Activated T-cell treated with anti-CD3 and anti-CD28 coated beads, Interleukin-2, amount 50 U/mL, for 72 hours (primary cell): Measurements from ENCODE around the gene LOXL3. TPM values are rescaled to one million over a fixed set of nuclear protein-coding genes. Genes with fewer than 3 reads are reported as not detected.
A peak's percentile ranks its signal among the peaks of the same experiment; 100 is the strongest.

ENCODE experiments used
- ATAC-seq, 2 donors: fragments of 150-1000 bp; cut with Tn5 transposase; replicated peaks in 1 of 2; 2 replicates each; pipeline ENCODE4 v1.10.0; 2021; ENCODE audit warnings: moderate library complexity in 2 of 2, mild to moderate bottlenecking in 1 of 2
- DNase-seq, 2 donors: peaks; one replicate each; pipeline ENCODE4 v3.0.0; 2021 to 2022; ENCODE audit warnings: mixed read lengths in 1 of 2
- H3K27ac Mint-ChIP-seq: one replicate; pipeline ENCODE4 v1.8.0; 2022; ENCODE audit warnings: mild to moderate bottlenecking, moderate library complexity, mixed read lengths
- H3K27me3 Mint-ChIP-seq: one replicate; pipeline ENCODE4 v1.8.0; 2022; ENCODE audit warnings: low read depth, mixed read lengths
- H3K36me3 Mint-ChIP-seq, 2 donors: one replicate each; pipeline ENCODE4 v1.8.0; 2022; ENCODE audit warnings: mixed read lengths in 2 of 2, mild to moderate bottlenecking in 1 of 2; ENCODE audit not compliant: insufficient read depth in 2 of 2
- H3K4me1 Mint-ChIP-seq: one replicate; pipeline ENCODE4 v1.8.0; 2022; ENCODE audit warnings: low read depth, mixed read lengths
- H3K4me3 Mint-ChIP-seq, 2 donors: one replicate each; pipeline ENCODE4 v1.8.0; 2022; ENCODE audit warnings: mild to moderate bottlenecking in 2 of 2, mixed read lengths in 2 of 2, moderate library complexity in 2 of 2
- H3K9me3 Mint-ChIP-seq, 2 donors: one replicate each; pipeline ENCODE4 v1.8.0; 2022; ENCODE audit warnings: mixed read lengths in 2 of 2
- total RNA-seq, 2 donors: library from RNA; stranded (reverse); gene quantifications; one replicate each; pipeline ENCODE4 v1.2.3, GENCODE V29; 2022

Gene LOXL3
- total RNA-seq, 2 donors from 2014 or later = 3.1 to 3.6 TPM

DNA sequence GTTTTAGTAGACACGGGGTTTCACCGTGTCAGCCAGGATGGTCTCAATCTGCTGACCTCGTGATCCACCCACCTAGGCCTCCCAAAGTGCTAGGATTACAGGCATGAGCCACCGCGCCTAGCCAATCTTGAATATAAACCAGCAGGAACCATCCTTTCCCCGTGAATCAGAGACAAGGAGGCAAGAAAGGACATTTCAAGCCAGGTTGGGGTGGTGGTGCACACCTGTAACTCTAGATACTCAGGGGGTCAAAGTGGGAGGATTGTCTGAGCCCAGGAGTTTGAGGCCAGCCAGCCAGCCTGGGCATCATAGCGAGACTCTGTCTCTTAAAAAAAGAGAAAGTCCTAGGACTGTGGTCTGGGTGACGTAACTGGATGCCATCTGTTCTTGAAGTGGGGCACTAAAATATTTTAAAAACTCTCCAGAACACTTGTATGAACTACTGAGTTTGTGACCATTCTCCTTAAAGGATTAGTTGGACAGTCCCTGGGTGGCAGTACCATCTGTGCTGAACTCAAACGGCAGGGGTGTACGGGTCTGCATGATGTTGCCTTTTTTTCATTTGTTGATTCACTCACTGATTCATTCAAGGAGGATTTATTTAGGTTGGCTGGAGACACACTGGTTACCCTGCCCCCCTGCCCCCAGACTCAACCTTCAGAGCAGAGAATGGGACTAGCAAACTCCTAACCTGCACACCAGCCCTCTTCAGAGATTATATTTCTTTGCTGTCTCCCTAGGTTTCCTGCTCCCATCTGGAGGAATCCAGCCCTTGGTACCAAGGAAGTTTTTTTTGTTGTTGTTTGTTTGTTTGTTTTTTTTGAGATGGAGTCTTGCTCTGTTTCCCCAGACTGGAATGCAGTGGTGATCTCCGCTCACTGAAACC is 42.4 kb downstream of the LOXL3 start:
- Mint-ChIP-seq H3K36me3 (peaks cover 3 to 6% of the 10 kb centered on the region in 2 donors), H3K9me3 (no peaks in the 10 kb centered on the region), H3K4me3 (peak overlapping the region in 1 of 2 donors; percentile 21), H3K4me1 (peaks cover 44% of the 10 kb centered on the region), H3K27me3 (peaks cover 47% of the 10 kb centered on the region), H3K27ac (no peak overlapping the region)
- no peak for DNase-seq
- ATAC-seq = no peak

GRCh38 chr2:74510272-74510671 is 43.5 kb downstream of the LOXL3 start:
- H3K4me1 Mint-ChIP-seq = peaks cover 46% of the 10 kb centered on the region
- DNase-seq = no peak
- ATAC-seq = no peak
- H3K27me3 Mint-ChIP-seq = peaks cover 41% of the 10 kb centered on the region
- no peaks in the 10 kb centered on the region for H3K9me3 Mint-ChIP-seq
- no peak overlapping the region for H3K27ac Mint-ChIP-seq
- peaks cover 3 to 9% of the 10 kb centered on the region in 2 donors for H3K36me3 Mint-ChIP-seq
- peak overlapping the region in 1 of 2 donors; percentile 52 for H3K4me3 Mint-ChIP-seq

- Mint-ChIP-seq H3K27me3 (peaks cover 42% of the 10 kb centered on the region), H3K27ac (peak overlapping the region; percentile 98), H3K9me3 (no peaks in the 10 kb centered on the region), H3K36me3 (peaks cover 6 to 15% of the 10 kb centered on the region in 2 donors), H3K4me3 (peak overlapping the region; percentile 90 to 92), H3K4me1 (peaks cover 64% of the 10 kb centered on the region)
- ATAC-seq (peak in 1 of 2 donors; percentile 16), DNase-seq (peak; percentile 32 to 34)
These were observed 45.7 kb downstream of the LOXL3 start for GRCh38 chr2:74507926-74508520.

GRCh38 chr2:74507145-74507925 is 46.4 kb downstream of the LOXL3 start, which contains the start of gene PCGF1:
TSS of gene PCGF1 (minus strand) at chr2:74507695. CDS start at chr2:74507668, 27 bp downstream.
- Mint-ChIP-seq H3K4me1 (peaks cover 64% of the 10 kb centered on the region), H3K27me3 (peaks cover 41% of the 10 kb centered on the region), H3K27ac (peak within 1 kb of the TSS; percentile 98), H3K36me3 (peaks cover 6 to 15% of the 10 kb centered on the region in 2 donors), H3K9me3 (no peaks in the 10 kb centered on the region), H3K4me3 (peak within 1 kb of the TSS; percentile 90 to 92)
- ATAC-seq = peak; percentile 87 to 88
- peak; percentile 99 for DNase-seq

DNA sequence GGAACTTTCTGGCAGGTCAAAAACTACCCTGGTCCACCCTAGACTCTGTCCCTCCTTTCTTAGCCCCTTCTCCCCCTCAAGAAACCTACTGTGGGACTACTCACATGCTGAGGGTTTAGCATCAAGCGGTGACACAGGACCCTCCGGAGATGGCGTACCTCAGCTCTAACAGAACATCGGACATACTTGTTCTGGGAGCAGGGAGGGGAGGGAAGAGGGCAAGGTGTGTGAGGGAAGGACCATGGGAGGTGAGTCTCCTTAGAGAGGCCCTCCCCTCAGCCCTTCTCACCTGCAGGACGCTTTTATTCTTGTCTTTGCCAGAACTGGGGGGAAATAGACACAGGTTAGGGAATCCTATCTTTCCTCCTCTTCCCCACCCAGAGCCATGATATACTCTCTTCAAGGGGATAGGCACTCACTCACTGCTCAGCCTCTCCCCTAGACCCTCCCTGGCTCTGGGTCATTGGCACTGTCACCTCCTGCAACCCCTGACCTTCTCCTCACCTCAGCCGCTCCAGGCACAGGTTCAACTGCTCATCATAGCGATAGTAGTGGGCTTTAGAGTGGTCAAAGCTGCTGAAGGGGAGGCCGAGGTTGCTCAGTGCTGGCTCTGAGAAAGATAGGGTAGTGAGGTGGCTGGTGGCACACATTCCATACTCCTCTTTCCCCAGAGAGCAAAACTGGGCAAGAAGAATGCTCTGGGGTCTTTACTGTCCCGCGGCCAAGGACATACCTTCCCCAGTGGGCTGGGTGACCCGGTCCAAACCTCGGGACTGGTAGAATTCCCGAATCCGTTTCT is 48.1 kb downstream of the LOXL3 start:
- peak overlapping the region in 1 of 2 donors; percentile 17 for H3K4me3 Mint-ChIP-seq
- H3K9me3 Mint-ChIP-seq = no peaks in the 10 kb centered on the region
- peaks cover 6 to 15% of the 10 kb centered on the region in 2 donors for H3K36me3 Mint-ChIP-seq
- H3K27me3 Mint-ChIP-seq = peaks cover 45% of the 10 kb centered on the region
- DNase-seq = no peak
- no peak for ATAC-seq
- peaks cover 66% of the 10 kb centered on the region for H3K4me1 Mint-ChIP-seq
- H3K27ac Mint-ChIP-seq = no peak overlapping the region

DNA sequence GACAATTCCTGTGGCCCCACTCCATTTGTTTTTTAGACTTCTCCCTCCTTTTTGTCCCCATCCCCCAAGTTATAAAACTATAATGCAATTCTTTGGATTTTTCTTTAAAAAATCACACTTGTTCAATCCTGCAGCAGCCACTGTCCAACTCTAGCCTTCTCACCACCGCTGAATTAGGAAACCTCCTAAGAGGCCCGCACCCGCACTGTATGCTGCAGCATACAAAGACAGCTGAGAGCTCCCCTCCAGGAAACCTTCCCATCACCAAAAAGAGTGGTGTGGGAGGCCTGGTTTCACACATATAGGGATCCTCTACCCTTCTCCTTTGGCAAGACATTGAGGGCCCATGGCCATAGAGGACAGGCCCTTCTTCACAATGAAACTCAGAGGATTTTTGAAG is 49.2 kb downstream of the LOXL3 start:
- DNase-seq (no peak), ATAC-seq (no peak)
- H3K4me1 Mint-ChIP-seq = peaks cover 62% of the 10 kb centered on the region
- H3K27ac Mint-ChIP-seq = peak overlapping the region; percentile 8
- H3K36me3 Mint-ChIP-seq = peaks cover 6 to 15% of the 10 kb centered on the region in 2 donors
- peak overlapping the region; percentile 83 to 84 for H3K4me3 Mint-ChIP-seq
- no peaks in the 10 kb centered on the region for H3K9me3 Mint-ChIP-seq
- peaks cover 51% of the 10 kb centered on the region for H3K27me3 Mint-ChIP-seq

DNA sequence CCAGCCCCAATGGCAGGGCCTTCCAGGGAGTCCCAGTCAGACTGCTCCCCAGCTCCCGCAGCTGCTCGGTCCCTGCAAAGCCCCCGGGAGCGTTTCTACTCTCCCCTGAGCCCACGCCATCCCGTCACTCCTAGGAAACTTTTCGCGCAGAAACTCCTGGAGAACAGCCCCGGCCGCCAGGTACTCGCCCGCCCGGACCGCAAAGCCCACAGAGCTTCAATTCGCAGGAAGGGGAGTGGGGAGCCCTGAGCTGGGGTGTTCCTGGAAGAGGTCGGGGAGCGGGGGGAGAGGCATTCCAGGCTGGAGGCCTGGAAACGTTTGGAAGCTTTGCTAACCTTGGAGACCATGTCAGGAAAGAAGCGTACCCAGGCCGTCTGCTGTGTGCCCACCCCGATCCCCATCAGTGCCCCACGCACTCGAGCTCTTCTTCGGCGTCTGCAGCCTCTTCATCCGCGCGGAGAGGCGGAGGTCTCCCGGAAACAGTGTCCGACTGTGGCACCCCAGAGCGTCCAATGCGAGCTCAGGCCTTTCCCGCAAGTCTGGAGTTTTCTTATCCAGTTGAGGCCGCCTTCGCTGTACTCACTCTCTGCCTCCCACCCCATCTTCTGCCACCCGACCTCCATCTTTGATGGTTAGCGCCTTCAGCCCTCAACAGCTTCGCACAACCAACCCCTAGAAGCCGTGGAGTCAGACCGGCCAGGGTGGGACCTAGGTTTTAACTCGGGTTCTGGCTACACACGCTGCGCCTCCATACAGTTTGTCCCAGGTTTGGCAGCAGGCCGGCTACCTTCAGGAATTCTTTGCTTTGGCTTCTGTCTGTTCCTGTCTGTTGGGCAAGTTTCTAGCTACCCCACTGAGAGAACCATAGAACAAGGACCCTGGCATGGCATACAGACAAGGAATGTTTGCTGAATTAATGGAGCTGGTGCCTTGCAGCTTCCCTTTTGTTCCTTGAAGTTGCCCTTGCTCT is 50.0 kb downstream of the LOXL3 start:
- no peak overlapping the region for H3K27ac Mint-ChIP-seq
- peaks cover 63% of the 10 kb centered on the region for H3K4me1 Mint-ChIP-seq
- DNase-seq (no peak), ATAC-seq (no peak)
- no peaks in the 10 kb centered on the region for H3K9me3 Mint-ChIP-seq
- H3K36me3 Mint-ChIP-seq = peaks cover 6 to 15% of the 10 kb centered on the region in 2 donors
- peak overlapping the region; percentile 83 to 84 for H3K4me3 Mint-ChIP-seq
- H3K27me3 Mint-ChIP-seq = peaks cover 54% of the 10 kb centered on the region

DNA sequence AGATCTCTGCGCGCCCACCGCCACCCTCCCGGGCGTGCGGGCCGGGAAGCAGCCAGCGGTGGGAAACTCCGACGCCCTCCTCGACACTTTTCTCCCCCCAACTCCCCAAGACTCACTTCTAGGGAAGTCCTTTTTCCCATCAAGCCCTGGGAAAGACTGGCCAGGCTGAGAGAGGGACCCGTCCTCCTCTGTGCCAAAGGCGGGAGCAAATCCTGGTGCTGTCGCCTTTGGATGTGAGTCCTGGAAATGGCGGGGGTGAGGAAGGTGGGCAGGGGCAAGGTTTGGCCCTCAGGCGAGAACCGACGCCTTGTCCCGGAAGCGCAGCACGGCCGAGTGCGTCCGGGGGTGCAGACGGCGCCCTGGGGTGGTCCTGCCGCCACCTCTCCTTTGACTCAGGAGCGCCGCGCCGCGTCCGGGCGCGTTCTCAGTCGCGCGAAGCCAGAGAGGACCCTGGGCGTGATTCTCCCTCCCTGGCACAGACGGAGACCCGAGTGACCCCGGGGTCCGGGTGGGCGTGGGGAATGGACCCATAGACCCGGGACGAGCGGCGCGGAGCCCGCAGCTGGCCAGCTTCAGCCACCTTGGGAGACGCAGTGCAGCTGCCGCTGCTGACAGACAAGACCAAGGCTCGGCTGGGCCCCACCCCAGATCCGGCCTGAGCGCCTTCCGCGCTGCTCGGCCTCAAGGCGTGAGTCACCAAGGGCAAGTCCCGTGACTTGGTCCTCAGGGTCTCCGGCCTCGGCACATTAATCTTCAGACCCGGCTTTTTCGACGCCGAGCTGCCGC is 50.8 kb downstream of the LOXL3 start:
- DNase-seq = peak; percentile 77
- peak; percentile 51 to 57 for ATAC-seq
- Mint-ChIP-seq H3K4me3 (peak overlapping the region; percentile 83 to 84), H3K27ac (no peak overlapping the region), H3K36me3 (peaks cover 6 to 18% of the 10 kb centered on the region in 2 donors), H3K27me3 (peaks cover 63% of the 10 kb centered on the region), H3K9me3 (no peaks in the 10 kb centered on the region), H3K4me1 (peaks cover 63% of the 10 kb centered on the region)

DNA sequence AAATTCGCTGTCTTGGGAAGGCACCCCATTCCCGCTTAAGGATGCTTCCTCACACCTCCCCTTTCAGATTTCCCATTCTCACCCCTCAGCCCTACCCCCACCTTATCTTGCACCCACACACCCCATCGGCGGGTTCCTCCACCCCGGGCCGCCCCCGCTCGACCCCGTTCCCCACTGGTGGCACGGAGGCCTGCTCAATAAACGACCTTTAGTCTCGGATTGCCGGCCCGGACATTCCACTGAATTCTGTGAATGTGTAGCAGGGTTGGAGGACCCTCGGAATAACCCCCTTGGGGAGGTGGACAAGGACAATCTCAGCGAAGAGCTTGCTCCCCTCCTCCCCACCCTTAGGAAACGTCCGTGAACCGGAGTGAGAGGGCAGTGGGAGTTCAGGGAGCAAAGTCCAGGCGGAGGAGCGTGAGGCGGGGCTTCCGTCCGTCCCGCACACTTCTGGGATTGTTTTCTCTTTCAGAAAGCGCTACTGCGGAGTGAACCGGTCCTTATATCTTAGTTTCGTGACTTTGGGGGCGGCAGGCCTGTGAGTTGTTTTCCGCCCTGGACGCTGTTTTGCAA is 51.5 kb downstream of the LOXL3 start:
- H3K9me3 Mint-ChIP-seq = no peaks in the 10 kb centered on the region
- peaks cover 69% of the 10 kb centered on the region for H3K4me1 Mint-ChIP-seq
- H3K27me3 Mint-ChIP-seq = peaks cover 70% of the 10 kb centered on the region
- no peak for DNase-seq
- peaks cover 6 to 18% of the 10 kb centered on the region in 2 donors for H3K36me3 Mint-ChIP-seq
- H3K27ac Mint-ChIP-seq = no peak overlapping the region
- H3K4me3 Mint-ChIP-seq = peak overlapping the region; percentile 83 to 84
- no peak for ATAC-seq

DNA sequence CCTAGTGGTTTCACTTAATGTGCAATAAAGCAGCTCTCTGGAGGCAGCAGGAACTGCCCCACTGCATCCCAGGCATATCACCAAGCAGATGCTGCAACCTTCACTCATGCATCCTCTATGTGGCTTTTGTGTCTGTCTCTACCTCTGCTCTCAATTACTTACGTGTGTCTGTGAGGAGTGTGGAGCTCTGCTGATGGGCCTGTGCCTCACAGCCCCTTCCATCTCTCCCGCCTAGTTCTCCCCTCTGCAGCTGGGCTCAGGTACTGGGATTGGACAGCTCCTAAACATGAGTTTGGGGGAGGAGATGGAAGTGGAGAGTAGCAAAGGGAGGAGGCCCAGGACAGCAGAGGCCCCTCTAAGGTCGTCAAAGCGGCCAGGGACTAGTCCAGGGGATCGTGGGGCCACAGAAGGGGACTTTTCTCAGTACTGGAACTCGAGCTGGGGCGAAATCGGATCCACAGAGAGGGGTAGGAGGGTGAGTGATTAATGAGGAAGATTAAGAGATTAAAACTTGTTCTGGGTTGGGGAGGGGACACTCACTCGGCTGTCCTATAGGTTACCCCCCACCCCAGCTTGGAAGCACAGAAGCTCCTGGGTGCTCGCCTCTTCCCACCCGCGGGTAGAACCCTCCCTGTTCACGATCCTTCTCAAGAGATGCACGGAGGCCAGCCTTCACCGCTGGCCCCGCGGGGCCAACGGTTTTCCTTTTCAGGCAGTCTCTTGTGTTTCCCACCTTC is 52.2 kb downstream of the LOXL3 start:
- Mint-ChIP-seq H3K36me3 (peaks cover 4 to 16% of the 10 kb centered on the region in 2 donors), H3K4me1 (peaks cover 62% of the 10 kb centered on the region), H3K9me3 (no peaks in the 10 kb centered on the region), H3K27ac (no peak overlapping the region), H3K27me3 (peaks cover 70% of the 10 kb centered on the region), H3K4me3 (peak overlapping the region; percentile 83 to 84)
- no peak for DNase-seq
- no peak for ATAC-seq
